Suppressor macrophage (primary cell): Measurements from ENCODE around the gene ARMCX1.
"Not testable (repeated sequence)": the region's sequence is repeated elsewhere in the genome, so short reads cannot be mapped to it uniquely, and the experiment has no call there.

Source experiments
- DNase-seq, 4 experiments: peaks; one replicate each; pipeline ENCODE4 v3.0.0-alpha.2; 2020 to 2022
- total RNA-seq, 17 experiments: gene quantifications; one replicate each; lab custom pipeline; 2026; ENCODE audit warnings: mixed read lengths in 6 of 17, inconsistent platforms in 3 of 17; lab: John Stamatoyannopoulos, UW

Gene ARMCX1
- 15.8 to 43.8 (median 27.3) reads per million in 17 experiments for total RNA-seq

- DNase-seq: peak; percentile 81 to 89 (median 84)
These were observed at the start of gene ARMCX1 for GRCh38 chrX:101550362-101550750. Gene ARMCX1, plus strand, starts transcription at chrX:101550547. Its CDS starts 2,384 bp downstream, at chrX:101552931.

DNA sequence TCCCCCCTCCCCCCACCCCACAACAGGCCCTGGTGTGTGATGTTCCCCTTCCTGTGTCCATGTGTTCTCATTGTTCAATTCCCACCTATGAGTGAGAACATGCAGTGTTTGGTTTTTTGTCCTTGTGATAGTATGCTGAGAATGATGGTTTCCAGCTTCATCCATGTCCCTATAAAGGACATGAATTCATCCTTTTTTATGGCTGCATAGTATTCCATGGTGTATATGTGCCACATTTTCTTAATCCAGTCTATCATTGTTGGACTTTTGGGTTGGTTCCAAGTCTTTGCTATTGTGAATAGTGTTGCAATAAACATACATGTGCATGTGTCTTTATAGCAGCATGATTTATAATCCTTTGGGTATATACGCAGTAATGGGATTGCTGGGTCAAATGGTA, 47.4 kb upstream of the ARMCX1 start:
- DNase-seq: not testable (repeated sequence)

DNA sequence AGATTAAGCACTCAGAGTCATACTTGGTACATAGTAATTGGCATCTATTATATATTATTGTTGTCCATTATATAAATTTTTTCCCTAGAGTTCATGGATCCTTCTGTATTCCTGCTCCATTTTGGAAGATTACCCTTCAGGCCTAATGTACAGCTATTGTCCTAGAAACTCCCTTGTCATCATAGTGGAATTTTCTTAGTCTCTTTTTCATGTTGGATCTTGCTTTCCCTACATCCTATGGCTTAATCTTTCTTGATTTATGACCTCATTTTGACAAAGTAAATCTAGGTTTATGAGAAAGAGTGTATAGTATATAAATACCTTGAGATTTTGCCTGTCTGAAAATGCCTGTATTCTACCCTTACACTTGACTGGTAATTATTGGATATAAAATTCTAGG, 43.0 kb upstream of the ARMCX1 start:
- no peak for DNase-seq

- no peak for DNase-seq
These were observed 42.4 kb upstream of the ARMCX1 start for GRCh38 chrX:101507986-101508385.

- no peak for DNase-seq
These were observed 19.4 kb upstream of the ARMCX1 start for GRCh38 chrX:101530944-101531343.

GRCh38 chrX:101539116-101539515, 11.2 kb upstream of the ARMCX1 start:
- DNase-seq: no peak

- DNase-seq: peak; percentile 49 to 67 (median 55)
These were observed 518 bp downstream of the ARMCX1 start for GRCh38 chrX:101550751-101551379.

DNA sequence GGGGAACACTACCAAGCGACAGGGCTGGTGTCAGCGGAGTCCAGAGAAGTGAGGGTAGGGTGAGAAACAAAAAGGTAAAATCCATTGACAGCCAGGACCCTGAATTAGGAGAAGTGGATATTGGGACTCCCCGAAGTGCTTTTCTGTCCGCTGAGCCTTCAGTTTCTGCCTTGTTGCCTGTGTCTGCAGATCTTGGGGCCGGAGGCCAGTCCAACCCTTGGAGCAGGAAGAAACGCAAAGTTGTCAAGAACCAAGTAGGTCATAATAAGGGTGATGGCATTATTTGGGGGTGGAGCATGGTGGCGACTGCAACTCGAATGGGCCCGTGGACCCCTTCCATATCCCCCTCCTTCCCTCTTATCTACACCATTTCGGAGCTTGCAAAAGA, 1.0 kb downstream of the ARMCX1 start:
- no peak for DNase-seq

DNA sequence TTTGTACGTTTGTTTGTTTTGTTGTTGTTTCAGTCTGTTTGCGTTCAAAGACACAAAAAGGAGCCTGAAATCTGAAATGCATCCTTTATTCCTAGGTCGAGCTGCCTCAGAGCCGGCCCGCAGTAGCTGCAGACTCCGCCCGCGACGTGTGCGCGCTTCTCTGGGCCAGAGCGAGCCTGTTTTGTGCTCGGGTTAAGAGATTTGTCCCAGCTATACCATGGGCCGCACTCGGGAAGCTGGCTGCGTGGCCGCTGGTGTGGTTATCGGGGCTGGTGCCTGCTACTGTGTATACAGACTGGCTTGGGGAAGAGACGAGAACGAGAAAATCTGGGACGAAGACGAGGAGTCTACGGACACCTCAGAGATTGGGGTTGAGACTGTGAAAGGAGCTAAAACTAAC, 2.4 kb downstream of the ARMCX1 start:
- no peak for DNase-seq

GRCh38 chrX:101564651-101565050, 14.3 kb downstream of the ARMCX1 start:
- no peak for DNase-seq

DNA sequence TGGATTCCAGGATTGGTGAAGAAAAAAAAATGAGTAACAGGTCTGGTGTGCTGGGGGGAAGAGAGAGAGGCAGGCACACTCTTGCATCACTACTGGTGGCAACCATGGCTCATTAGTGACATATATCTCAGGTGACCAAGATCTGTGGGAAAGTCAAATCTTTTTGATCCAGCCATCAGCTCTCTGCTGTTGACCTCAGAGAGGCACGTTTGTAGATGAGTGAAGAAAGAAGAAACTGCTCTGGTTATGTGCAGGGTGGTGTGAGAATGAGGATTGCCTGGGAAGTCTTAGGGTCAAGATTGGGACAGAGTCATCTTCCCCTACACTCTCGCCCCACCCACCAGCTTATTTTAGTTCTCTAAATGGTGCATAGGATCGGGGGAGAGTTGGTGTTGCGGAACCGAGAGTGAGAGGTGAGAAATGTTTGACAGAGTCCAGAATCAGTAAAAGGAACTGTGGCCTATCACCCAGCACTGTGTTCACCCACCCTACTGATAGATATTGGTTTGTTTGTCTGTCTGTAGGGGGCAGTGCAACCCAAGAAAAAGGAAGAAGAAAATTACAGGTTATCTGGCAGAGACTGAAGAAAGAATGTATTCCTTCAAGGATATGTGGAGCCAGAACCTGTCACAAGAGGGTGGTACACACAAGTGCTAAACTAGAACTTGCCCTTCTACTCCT, 45.5 kb downstream of the ARMCX1 start:
- peak; percentile 58 to 80 (median 74) for DNase-seq

- not testable (repeated sequence) for DNase-seq
These were observed 49.2 kb downstream of the ARMCX1 start for GRCh38 chrX:101599592-101599991.

GRCh38 chrX:101602077-101602476, 51.7 kb downstream of the ARMCX1 start:
- DNase-seq: no peak
